Sigmoid colon (tissue), 7 donors: ENCODE measurements around the gene SLC16A5. TPM values are rescaled to one million over a fixed set of nuclear protein-coding genes. Genes with fewer than 3 reads are reported as not detected.

Experiments used
- DNase-seq: peaks from one replicate; pipeline ENCODE4 v3.0.0-alpha.2; 2019
- H3K27ac ChIP-seq, 4 donors: fragments of 200-600 bp; sonication (generic); one replicate each; pipeline ENCODE4 v1.5.1; 2016 to 2019; ENCODE audit warnings: mild to moderate bottlenecking in 1 of 4
- H3K27me3 ChIP-seq, 3 donors: fragments of 200-600 bp; sonication (generic); one replicate each; pipeline ENCODE4 v1.5.1; 2019; ENCODE audit warnings: mild to moderate bottlenecking in 1 of 3
- H3K36me3 ChIP-seq, 4 donors: fragments of 200-600 bp; sonication (generic); one replicate each; pipeline ENCODE4 v1.5.1; 2016 to 2019
- H3K4me1 ChIP-seq, 4 donors: fragments of 200-600 bp; sonication (generic); one replicate each; pipeline ENCODE4 v1.5.1; 2017 to 2019
- H3K4me3 ChIP-seq, 4 donors: fragments of 200-600 bp; sonication (generic); one replicate each; pipeline ENCODE4 v1.5.1; 2017 to 2019; ENCODE audit warnings: mild to moderate bottlenecking in 2 of 4, moderate library complexity in 1 of 4
- H3K9me3 ChIP-seq, 4 donors: fragments of 200-600 bp in 3 of 4; sonication (generic) in 3 of 4; one replicate each; pipeline versions ENCODE4 v1.5.1 to v1.6.1; 2013 to 2019
- CTCF ChIP-seq, 4 experiments: fragments of 450-650 bp in 3 of 4; fragments of 200-600 bp in 1 of 4; IDR thresholded peaks; one replicate each; pipeline ENCODE4 v1.5.1; 2016 to 2019; ENCODE audit warnings: antibody characterized with exemption in 4 of 4, mild to moderate bottlenecking in 3 of 4, moderate library complexity in 2 of 4
- EP300 ChIP-seq, 4 donors: sonication (generic); formaldehyde crosslinking; IDR thresholded peaks; one replicate each; pipeline ENCODE4 v1.6.1; 2017; ENCODE audit warnings: antibody characterized with exemption in 4 of 4
- POLR2A ChIP-seq, 2 donors: fragments of 450-650 bp; IDR thresholded peaks; one replicate each; pipeline ENCODE4 v1.6.1; 2016; ENCODE audit warnings: antibody characterized with exemption in 2 of 2, mild to moderate bottlenecking in 2 of 2, moderate library complexity in 2 of 2
- POLR2AphosphoS5 ChIP-seq, 4 donors: sonication (generic); formaldehyde crosslinking; IDR thresholded peaks; one replicate each; pipeline ENCODE4 v1.6.1; 2017; ENCODE audit warnings: antibody characterized with exemption in 4 of 4
- WGBS, 2 donors: extraction: QIAGEN DNeasy Blood & Tissue Kit; methylation state at CpG; one replicate each; pipeline ENCODE4 v1.1.7; 2013; 5-methylcytosine and 5-hydroxymethylcytosine counted together
- intact Hi-C: fragments of 100-400 bp; cut with DNase I; formaldehyde crosslinking; loops from one replicate; pipeline ENCODE4 v1.15.1; 2023
- polyA plus RNA-seq, 3 donors: library from polyadenylated mRNA; stranded (reverse); fragments of 200-250 nt; gene quantifications; one replicate each; pipeline ENCODE4 v1.2.3, GENCODE V29; 2013
- total RNA-seq, 4 donors: library from RNA; depleted of rRNA; stranded (reverse); fragments of >200 nt; gene quantifications; one replicate each; pipeline ENCODE4 v1.1.0, GENCODE V29; 2016
- donor health status: healthy with polysubstance abuse.
- donor health status: Bipolar disorder and iron deficiency.
- donor health status: healthy.

The SLC16A5 gene
- total and polyA plus RNA-seq, 7 donors = 2.6 to 31.1 (median 8.1) TPM

GRCh38 chr17:75116737-75117136 lies 29.0 kb downstream of the SLC16A5 start:
- Histone ChIP-seq H3K36me3 (peaks cover 0 to 6% (median 3%) of the 10 kb centered on the region in 4 donors), H3K27me3 (no peaks in the 10 kb centered on the region), H3K27ac (peak overlapping the region in 2 of 4 donors; percentile 3 to 20), H3K4me1 (peaks cover 0 to 23% (median 16%) of the 10 kb centered on the region in 4 donors), H3K9me3 (no peaks in the 10 kb centered on the region), H3K4me3 (no peak overlapping the region)
- intact Hi-C loops = no loop called here
- TF ChIP-seq POLR2A (IDR thresholded peaks at IDR 0.05) (no peak), POLR2AphosphoS5 (IDR thresholded peaks at IDR 0.05) (peak in 1 of 4 donors; percentile 31), CTCF (IDR thresholded peaks at IDR 0.05) (no peak), EP300 (IDR thresholded peaks at IDR 0.05) (no peak)
- no peak for DNase-seq
- 74 to 86% methylated on average over 9 of the region's 9 CpGs for WGBS, 2 donors

DNA sequence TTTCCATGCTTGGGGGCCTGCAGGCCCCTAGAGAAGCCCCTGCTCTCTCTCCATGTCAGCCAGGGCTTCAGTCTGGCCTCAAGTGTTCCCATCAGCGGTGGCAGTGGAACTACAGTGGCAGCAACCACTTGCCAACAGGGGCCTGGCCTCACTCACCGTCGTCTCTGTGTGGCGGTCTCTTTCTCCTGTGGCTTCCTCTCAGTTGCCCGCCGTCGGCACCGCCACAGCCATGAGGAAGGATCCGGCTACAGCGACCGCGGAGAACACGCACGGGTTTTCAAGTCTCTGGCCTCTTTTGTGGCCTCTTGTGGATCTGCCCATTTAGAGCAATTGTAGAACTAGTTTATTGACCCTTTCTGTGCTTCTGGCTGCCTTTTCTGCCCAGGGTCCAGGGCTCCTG lies 30.6 kb downstream of the SLC16A5 start:
- WGBS, 2 donors = 94% methylated on average over 14 of the region's 14 CpGs

GRCh38 chr17:75124041-75124818 lies 36.5 kb downstream of the SLC16A5 start:
- no peak for DNase-seq
- H3K4me1 ChIP-seq = no peaks in the 10 kb centered on the region
- H3K27me3 ChIP-seq = no peaks in the 10 kb centered on the region
- intact Hi-C loops = no loop called here
- H3K4me3 ChIP-seq = no peak overlapping the region
- no peak for TF ChIP-seq EP300 (IDR thresholded peaks at IDR 0.05)
- peak in 1 of 4 donors; percentile 6 for TF ChIP-seq POLR2AphosphoS5 (IDR thresholded peaks at IDR 0.05)
- no peak for TF ChIP-seq CTCF (IDR thresholded peaks at IDR 0.05)
- TF ChIP-seq POLR2A (IDR thresholded peaks at IDR 0.05) = peak in 1 of 2 donors; percentile 62
- H3K9me3 ChIP-seq = no peaks in the 10 kb centered on the region
- WGBS, 2 donors = 18 to 45% methylated on average over 19 of the region's 19 CpGs
- peaks cover 0 to 7% (median 3%) of the 10 kb centered on the region in 4 donors for H3K36me3 ChIP-seq
- peak overlapping the region in 2 of 4 donors; percentile 42 to 44 for H3K27ac ChIP-seq

More for the DNA sequence above, 30.6 kb downstream of the SLC16A5 start:
- Histone ChIP-seq H3K36me3 (peaks cover 0 to 6% (median 3%) of the 10 kb centered on the region in 4 donors), H3K4me1 (peaks cover 0 to 23% (median 13%) of the 10 kb centered on the region in 4 donors), H3K4me3 (no peak overlapping the region), H3K27ac (no peak overlapping the region), H3K27me3 (no peaks in the 10 kb centered on the region), H3K9me3 (no peaks in the 10 kb centered on the region)
- intact Hi-C loops = no loop called here
- no peak for DNase-seq
- TF ChIP-seq EP300 (IDR thresholded peaks at IDR 0.05) (no peak), POLR2AphosphoS5 (IDR thresholded peaks at IDR 0.05) (no peak), POLR2A (IDR thresholded peaks at IDR 0.05) (no peak), CTCF (IDR thresholded peaks at IDR 0.05) (no peak)

- H3K9me3 ChIP-seq = no peaks in the 10 kb centered on the region
- H3K4me3 ChIP-seq = no peak overlapping the region
- peaks cover 0 to 2% (median under 1%) of the 10 kb centered on the region in 4 donors for H3K4me1 ChIP-seq
- H3K27ac ChIP-seq = peak overlapping the region in 1 of 4 donors; percentile 44
- peaks cover 0 to 13% (median 3%) of the 10 kb centered on the region in 4 donors for H3K36me3 ChIP-seq
- intact Hi-C loops = no loop called here
- WGBS, 2 donors = 50 to 83% methylated on average over 4 of the region's 4 CpGs
- no peak for TF ChIP-seq POLR2A (IDR thresholded peaks at IDR 0.05)
- no peak for TF ChIP-seq CTCF (IDR thresholded peaks at IDR 0.05)
- TF ChIP-seq EP300 (IDR thresholded peaks at IDR 0.05) = no peak
- no peak for TF ChIP-seq POLR2AphosphoS5 (IDR thresholded peaks at IDR 0.05)
- no peaks in the 10 kb centered on the region for H3K27me3 ChIP-seq
- no peak for DNase-seq
Measured at GRCh38 chr17:75124819-75125162, 37.0 kb downstream of the SLC16A5 start.
